H1 (cell line): Measurements from ENCODE around the gene PPP2R2B. TPM values are rescaled to one million over a fixed set of nuclear protein-coding genes. Genes with fewer than 3 reads are reported as not detected.

Source experiments
- CTCF ChIA-PET: fragments of 300-600 bp; sonication (Branson Sonifier 250); formaldehyde crosslinking; loops from one replicate; lab custom pipeline; 2021; ENCODE audit not compliant: partially characterized antibody; lab: Charles Lee
- POLR2A ChIA-PET: fragments of 300-600 bp; sonication (Branson Sonifier 250); formaldehyde crosslinking; loops from one replicate; lab custom pipeline; 2021; ENCODE audit warnings: inconsistent platforms; ENCODE audit not compliant: partially characterized antibody; lab: Charles Lee
- DNase-seq, 2 experiments: peaks; one replicate each; pipeline versions ENCODE4 v3.0.0 to v3.0.0-alpha.2; 2010 to 2022; ENCODE audit warnings: low spot score in 2 of 2, low read depth in 1 of 2, mixed read lengths in 1 of 2
- FAIRE-seq: peaks from 2 replicates; lab custom pipeline; 2011; peaks lifted over from hg19 to GRCh38; lab: Jason Lieb, UNC
- H2AFZ ChIP-seq: 2 replicates; pipeline ENCODE4 v1.8.1; 2012; ENCODE audit warnings: low read length, inconsistent platforms
- H2AK5ac ChIP-seq: 2 replicates; pipeline ENCODE4 v1.6.1; 2013; ENCODE audit warnings: low read depth, low read length
- H2BK120ac ChIP-seq: replicated peaks from 2 replicates; pipeline ENCODE3; 2013; ENCODE audit warnings: low read depth, low read length, inconsistent platforms
- H2BK12ac ChIP-seq: 2 replicates; pipeline ENCODE4 v1.6.1; 2013; ENCODE audit warnings: low read depth, low read length
- H2BK15ac ChIP-seq: 2 replicates; pipeline ENCODE4 v1.6.1; 2013; ENCODE audit warnings: low read length
- H2BK20ac ChIP-seq: 2 replicates; pipeline ENCODE4 v1.6.1; 2013; ENCODE audit warnings: low read length
- H2BK5ac ChIP-seq: 2 replicates; pipeline ENCODE4 v1.6.1; 2013; ENCODE audit warnings: low read depth, low read length
- H3K14ac ChIP-seq: 2 replicates; pipeline ENCODE4 v1.6.1; 2013; ENCODE audit warnings: inconsistent platforms; ENCODE audit not compliant: insufficient read length
- H3K18ac ChIP-seq: 2 replicates; pipeline ENCODE4 v1.6.1; 2013; ENCODE audit warnings: low read length; ENCODE audit errors: extremely low read depth
- H3K23ac ChIP-seq: 2 replicates; pipeline ENCODE4 v1.6.1; 2013; ENCODE audit warnings: inconsistent platforms; ENCODE audit not compliant: insufficient read length
- H3K23me2 ChIP-seq: 2 replicates; pipeline ENCODE4 v1.6.1; 2013; ENCODE audit warnings: low read depth, low read length
- H3K27ac ChIP-seq: 2 replicates; pipeline ENCODE4 v1.6.1; 2011; ENCODE audit warnings: low read depth, low read length, inconsistent platforms
- H3K27me3 ChIP-seq, 4 experiments: replicated peaks in 1 of 4; 1 replicate in 1 of 4; 2 replicates in 3 of 4; pipeline versions ENCODE4 v1.6.1 to v1.8.1; 2011 to 2013; ENCODE audit warnings: low read length in 3 of 4, mild to moderate bottlenecking in 3 of 4, inconsistent platforms in 2 of 4, mixed read lengths in 2 of 4, moderate library complexity in 1 of 4; ENCODE audit not compliant: control insufficient read depth in 3 of 4, insufficient read depth in 3 of 4; ENCODE audit errors: extremely low read depth in 1 of 4
- H3K36me3 ChIP-seq, 4 experiments: 2 replicates each; pipeline versions ENCODE4 v1.6.1 to v1.8.1; 2011 to 2013; ENCODE audit warnings: mild to moderate bottlenecking in 4 of 4, low read length in 3 of 4, moderate library complexity in 2 of 4, control low read depth in 1 of 4, inconsistent platforms in 1 of 4; ENCODE audit not compliant: insufficient read depth in 4 of 4, control insufficient read depth in 2 of 4
- H3K4ac ChIP-seq: replicated peaks from 2 replicates; pipeline ENCODE3; 2013; ENCODE audit warnings: low read length, low read depth, mixed read lengths, inconsistent platforms; ENCODE audit not compliant: insufficient read length
- H3K4me1 ChIP-seq, 4 experiments: replicated peaks in 1 of 4; 1 replicate in 1 of 4; 2 replicates in 3 of 4; pipeline versions ENCODE4 v1.6.1 to v1.8.1; 2011 to 2013; ENCODE audit warnings: low read length in 3 of 4, inconsistent platforms in 2 of 4, mixed read lengths in 1 of 4; ENCODE audit not compliant: insufficient read depth in 4 of 4, control insufficient read depth in 3 of 4
- H3K4me2 ChIP-seq, 2 experiments: 2 replicates each; pipeline versions ENCODE4 v1.6.1 to v1.8.1; 2011 to 2013; ENCODE audit warnings: low read depth in 2 of 2, low read length in 2 of 2, control low read depth in 1 of 2, inconsistent platforms in 1 of 2, mild to moderate bottlenecking in 1 of 2; ENCODE audit not compliant: insufficient read depth in 1 of 2
- H3K4me3 ChIP-seq, 4 experiments: fragments of 200-600, 300-600 bp in 1 of 4; sonication (generic), shearing (Covaris generic), sonication (Bioruptor Twin) in 1 of 4; 2 replicates each; pipeline versions ENCODE4 v1.5.1 to v1.8.1; 2011 to 2016; ENCODE audit warnings: low read length in 4 of 4, low read depth in 3 of 4, control low read depth in 2 of 4, inconsistent platforms in 2 of 4, mild to moderate bottlenecking in 2 of 4, mixed read lengths in 1 of 4, moderate library complexity in 1 of 4; ENCODE audit not compliant: insufficient read depth in 2 of 4; ENCODE audit errors: extremely low read depth in 1 of 4
- H3K56ac ChIP-seq: replicated peaks from 2 replicates; pipeline ENCODE3; 2013; ENCODE audit warnings: low read depth, mild to moderate bottlenecking, mixed read lengths, low read length, inconsistent platforms; ENCODE audit not compliant: insufficient read length
- H3K79me1 ChIP-seq: 2 replicates; pipeline ENCODE4 v1.6.1; 2013; ENCODE audit warnings: low read depth, low read length, control low read depth
- H3K79me2 ChIP-seq, 2 experiments: 2 replicates each; pipeline versions ENCODE4 v1.6.1 to v1.8.1; 2012 to 2013; ENCODE audit warnings: low read length in 2 of 2, mild to moderate bottlenecking in 2 of 2, inconsistent platforms in 1 of 2; ENCODE audit not compliant: insufficient read depth in 2 of 2, control insufficient read depth in 1 of 2
- H3K9ac ChIP-seq, 4 experiments: replicated peaks in 1 of 4; 1 replicate in 1 of 4; 2 replicates in 3 of 4; pipeline versions ENCODE4 v1.6.1 to v1.8.1; 2011 to 2013; ENCODE audit warnings: low read depth in 3 of 4, low read length in 3 of 4, control low read depth in 2 of 4, mild to moderate bottlenecking in 2 of 4, moderate library complexity in 2 of 4, inconsistent platforms in 1 of 4; ENCODE audit errors: extremely low read depth in 1 of 4
- H3K9me3 ChIP-seq, 2 experiments: 2 replicates each; pipeline versions ENCODE4 v1.6.1 to v1.8.1; 2012 to 2013; ENCODE audit warnings: mild to moderate bottlenecking in 2 of 2, moderate library complexity in 2 of 2, control low read depth in 1 of 2, inconsistent platforms in 1 of 2, low read depth in 1 of 2, low read length in 1 of 2, mixed read lengths in 1 of 2; ENCODE audit not compliant: insufficient read depth in 2 of 2
- H4K20me1 ChIP-seq, 2 experiments: replicated peaks in 1 of 2; 2 replicates each; pipeline versions ENCODE3 to v1.8.1; 2011 to 2013; ENCODE audit warnings: inconsistent platforms in 2 of 2, low read length in 2 of 2, mild to moderate bottlenecking in 1 of 2; ENCODE audit not compliant: insufficient read depth in 2 of 2, control insufficient read depth in 1 of 2
- H4K5ac ChIP-seq: 2 replicates; pipeline ENCODE4 v1.6.1; 2013; ENCODE audit warnings: low read length, low read depth, mixed read lengths, inconsistent platforms; ENCODE audit not compliant: insufficient read length
- H4K8ac ChIP-seq: 2 replicates; pipeline ENCODE4 v1.8.0; 2013; ENCODE audit warnings: mild to moderate bottlenecking, moderate library complexity, low read length, inconsistent platforms; ENCODE audit not compliant: insufficient read depth; ENCODE audit errors: extremely low read depth
- H4K91ac ChIP-seq: replicated peaks from 2 replicates; pipeline ENCODE3; 2013; ENCODE audit warnings: low read length, mixed read lengths, inconsistent platforms; ENCODE audit not compliant: insufficient read length
- CEBPB ChIP-seq: IDR thresholded peaks from 2 replicates; pipeline ENCODE4 v1.6.1; 2012; ENCODE audit warnings: low read depth, low read length
- EGR1 ChIP-seq: IDR thresholded peaks from 2 replicates; pipeline ENCODE4 v1.6.1; 2011; ENCODE audit warnings: low read depth, low read length, borderline replicate concordance
- WGBS, 2 experiments: shearing (Covaris generic) in 1 of 2; methylation state at CpG; one replicate each; pipeline versions ENCODE4 v1.1.6 to v1.1.7; 2013 to 2015; ENCODE audit warnings: low lambda C conversion rate in 2 of 2, mixed read lengths in 2 of 2, inconsistent platforms in 1 of 2, low coverage in 1 of 2, missing lambda C conversion rate in 1 of 2; ENCODE audit not compliant: insufficient replicate concordance in 2 of 2, insufficient coverage in 1 of 2, insufficient read length in 1 of 2; ENCODE audit errors: extremely low coverage in 1 of 2, missing lambda C conversion rate in 1 of 2; 5-methylcytosine and 5-hydroxymethylcytosine counted together
- polyA plus RNA-seq, 7 experiments: library from polyadenylated mRNA; depleted of rRNA in 3 of 7; stranded (reverse) in 5 of 7; unstranded in 2 of 7; fragments of >200 nt in 5 of 7; fragments of 200-250 nt in 2 of 7; gene quantifications; 1 replicate in 5 of 7; 2 replicates in 1 of 7; 4 replicates in 1 of 7; pipeline versions ENCODE4 v1.2.1 to v1.2.3, GENCODE V29; 2011 to 2013; ENCODE audit warnings: missing spikeins in 2 of 7, mixed read lengths in 2 of 7
- total RNA-seq: library from RNA; stranded (reverse); fragmentation: NEBNext Ultra II Directional; extraction: Animal tissue kit (Norgen Biotek cat#: 25700); gene quantifications from 2 replicates; pipeline ENCODE4 v1.2.1, GENCODE V29; 2021

The PPP2R2B gene
- total and polyA plus RNA-seq, 2 of the 8 experiments (the other 6 are each of a cell fraction or from before 2014, with no cell fraction given) = 21.1 to 37.1 TPM

DNA sequence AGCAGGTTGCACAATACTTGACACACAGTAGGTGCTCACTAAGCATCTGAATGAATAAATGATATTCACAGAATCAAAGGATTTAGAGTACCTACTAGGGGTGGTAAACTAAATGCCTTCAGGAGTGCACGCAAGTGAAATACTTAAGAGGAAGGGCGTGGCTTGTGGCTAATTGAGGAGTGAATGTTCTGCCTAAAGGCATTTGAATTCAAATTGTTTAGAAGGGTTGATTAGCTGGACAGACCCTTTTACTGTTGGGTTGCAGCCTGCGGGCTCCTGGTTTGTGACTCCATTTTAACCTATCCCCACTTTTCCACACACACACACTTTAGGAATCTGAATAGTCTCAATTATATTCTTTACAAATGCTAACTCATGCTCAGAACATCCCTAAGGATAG lies 63.1 kb downstream of the PPP2R2B start:
- ChIA-PET CTCF (interaction anchor here (1.4 kb wide), 1 partner anchor 23 kb away, joined by 3 read pairs; no protein-coding TSS in a partner anchor), POLR2A (no interaction called here)
- Histone ChIP-seq H2AK5ac (no peak overlapping the region), H3K56ac (no peak overlapping the region), H4K20me1 (no peaks in the 10 kb centered on the region), H4K91ac (no peak overlapping the region), H2BK15ac (no peak overlapping the region), H3K14ac (no peak overlapping the region), H2BK20ac (no peak overlapping the region), H3K23me2 (no peaks in the 10 kb centered on the region), H4K8ac (no peak overlapping the region), H3K23ac (no peak overlapping the region), H3K27me3 (no peaks in the 10 kb centered on the region), H3K36me3 (no peaks in the 10 kb centered on the region), H3K4ac (no peak overlapping the region), H2AFZ (no peak overlapping the region), H2BK5ac (no peak overlapping the region), H3K18ac (no peak overlapping the region), H2BK12ac (no peak overlapping the region), H3K4me1 (peaks cover 2 to 12% (median 8%) of the 10 kb centered on the region in 4 experiments; a peak in 4 of 7 replicates), H3K79me1 (no peaks in the 10 kb centered on the region), H3K4me2 (no peak overlapping the region), H2BK120ac (no peak overlapping the region), H3K4me3 (no peak overlapping the region), H3K79me2 (no peaks in the 10 kb centered on the region), H3K9me3 (no peaks in the 10 kb centered on the region; a peak in 1 of 4 replicates), H4K5ac (no peak overlapping the region), H3K27ac (no peak overlapping the region), H3K9ac (no peak overlapping the region)
- DNase-seq (no peak), FAIRE-seq (no peak)
- TF ChIP-seq EGR1 (no peak), CEBPB (peak; percentile 85; the same call in 1 of the 2 replicates)
- WGBS, 2 experiments = 71% methylated on average over 3 of the region's 3 CpGs; no CpG with 5 or more reads in 1 of the 2 experiments
